ENCODE data around the gene IGHMBP2.

IGHMBP2 gene

DNA sequence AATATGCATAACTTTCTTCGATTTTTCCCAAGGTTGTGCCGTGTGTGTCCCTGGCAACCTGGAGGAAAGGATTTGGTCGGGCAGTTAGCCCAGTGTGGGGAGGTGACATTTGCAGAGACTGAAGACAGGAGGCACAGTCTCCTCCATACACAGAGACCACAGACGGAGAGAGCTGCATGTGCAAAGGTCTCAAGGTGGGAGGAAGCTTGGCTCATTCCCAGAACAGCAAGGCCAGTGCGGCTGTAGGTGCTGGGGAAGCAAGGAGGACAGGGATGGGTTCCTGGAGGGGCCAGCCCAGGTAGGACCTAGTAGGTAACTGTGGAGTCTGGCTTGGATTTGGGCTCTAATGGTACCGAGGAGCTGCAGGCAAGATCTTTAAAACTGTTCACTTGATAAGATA lies 41.3 kb upstream of the IGHMBP2 start:
- TF ChIP-seq, protein P1, sequence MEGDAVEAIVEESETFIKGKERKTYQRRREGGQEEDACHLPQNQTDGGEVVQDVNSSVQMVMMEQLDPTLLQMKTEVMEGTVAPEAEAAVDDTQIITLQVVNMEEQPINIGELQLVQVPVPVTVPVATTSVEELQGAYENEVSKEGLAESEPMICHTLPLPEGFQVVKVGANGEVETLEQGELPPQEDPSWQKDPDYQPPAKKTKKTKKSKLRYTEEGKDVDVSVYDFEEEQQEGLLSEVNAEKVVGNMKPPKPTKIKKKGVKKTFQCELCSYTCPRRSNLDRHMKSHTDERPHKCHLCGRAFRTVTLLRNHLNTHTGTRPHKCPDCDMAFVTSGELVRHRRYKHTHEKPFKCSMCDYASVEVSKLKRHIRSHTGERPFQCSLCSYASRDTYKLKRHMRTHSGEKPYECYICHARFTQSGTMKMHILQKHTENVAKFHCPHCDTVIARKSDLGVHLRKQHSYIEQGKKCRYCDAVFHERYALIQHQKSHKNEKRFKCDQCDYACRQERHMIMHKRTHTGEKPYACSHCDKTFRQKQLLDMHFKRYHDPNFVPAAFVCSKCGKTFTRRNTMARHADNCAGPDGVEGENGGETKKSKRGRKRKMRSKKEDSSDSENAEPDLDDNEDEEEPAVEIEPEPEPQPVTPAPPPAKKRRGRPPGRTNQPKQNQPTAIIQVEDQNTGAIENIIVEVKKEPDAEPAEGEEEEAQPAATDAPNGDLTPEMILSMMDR (IDR thresholded peaks at IDR 0.05; ENCODE audit: control extremely low read depth, extremely low read depth, low read depth, missing control alignments) = no peak
- DNase-seq (ENCODE audit: extremely low spot score) = no peak
- POLR2A ChIA-PET = no interaction called here
- CTCF ChIA-PET = no interaction called here

DNA sequence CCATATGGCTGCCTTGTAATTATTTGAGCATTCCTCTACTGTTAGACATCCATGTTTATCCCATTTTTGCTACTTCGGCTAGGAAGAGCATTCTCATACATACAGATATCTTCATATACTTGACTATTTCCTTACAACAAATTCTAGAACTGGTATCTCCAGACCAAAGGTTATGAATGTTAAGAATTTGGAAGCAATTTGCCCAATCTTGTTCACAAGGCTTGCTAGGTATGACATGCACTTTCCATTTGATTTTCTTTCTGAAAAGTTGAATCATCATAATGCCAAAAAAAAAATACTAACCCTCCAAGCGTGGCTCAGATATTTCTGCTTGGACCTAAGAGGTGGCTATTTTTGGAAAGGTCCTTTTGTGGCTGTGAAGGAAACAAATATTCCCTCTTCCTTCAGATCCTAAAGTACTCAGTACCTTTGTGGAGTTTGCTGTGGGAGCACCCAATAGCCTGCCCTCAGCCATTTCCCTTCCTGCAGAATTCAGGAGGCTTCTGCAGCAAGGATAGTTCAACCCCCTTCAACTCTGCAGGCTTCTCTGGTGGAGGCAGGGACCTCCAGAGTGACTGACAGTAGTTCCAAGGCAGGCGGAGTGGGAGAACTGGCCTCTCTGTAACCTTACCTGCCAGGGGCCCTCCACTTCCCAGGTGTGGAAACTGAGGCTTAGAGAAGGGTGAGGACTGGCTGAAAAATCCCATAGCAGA lies 40.0 kb upstream of the IGHMBP2 start:
- ChIA-PET POLR2A (no interaction called here), CTCF (interaction anchor here (1.4 kb wide), 1 partner anchor 20 kb away, joined by 3 read pairs; no protein-coding TSS in a partner anchor)
- DNase-seq (ENCODE audit: extremely low spot score) = no peak
- TF ChIP-seq, protein P1 (IDR thresholded peaks at IDR 0.05; ENCODE audit: control extremely low read depth, extremely low read depth, low read depth, missing control alignments) = no peak

DNA sequence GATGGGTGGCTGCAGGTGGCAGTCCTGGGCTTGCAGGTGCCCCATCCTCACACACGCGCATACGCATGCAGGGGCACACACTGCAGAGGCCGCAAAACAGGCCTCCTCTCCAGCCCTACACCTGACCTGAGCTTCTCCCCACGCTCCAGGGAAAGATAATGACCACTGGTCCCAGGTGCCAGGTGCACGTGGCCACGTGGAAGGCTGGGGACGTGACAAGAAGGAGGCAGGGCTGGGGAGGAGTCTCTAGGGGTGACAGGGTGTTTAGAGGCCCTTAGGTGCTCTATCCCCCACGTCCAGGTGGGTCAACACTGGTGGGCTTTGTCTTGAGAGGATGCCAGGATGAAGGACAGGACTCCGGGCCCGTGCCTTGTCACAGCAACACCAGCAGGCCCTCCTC lies 38.5 kb upstream of the IGHMBP2 start:
- TF ChIP-seq, protein P1 (IDR thresholded peaks at IDR 0.05; ENCODE audit: control extremely low read depth, extremely low read depth, low read depth, missing control alignments) = no peak
- DNase-seq (ENCODE audit: extremely low spot score) = no peak
- CTCF ChIA-PET = interaction anchor here (1.4 kb wide), 1 partner anchor 21 kb away, joined by 3 read pairs; no protein-coding TSS in a partner anchor
- POLR2A ChIA-PET = no interaction called here

DNA sequence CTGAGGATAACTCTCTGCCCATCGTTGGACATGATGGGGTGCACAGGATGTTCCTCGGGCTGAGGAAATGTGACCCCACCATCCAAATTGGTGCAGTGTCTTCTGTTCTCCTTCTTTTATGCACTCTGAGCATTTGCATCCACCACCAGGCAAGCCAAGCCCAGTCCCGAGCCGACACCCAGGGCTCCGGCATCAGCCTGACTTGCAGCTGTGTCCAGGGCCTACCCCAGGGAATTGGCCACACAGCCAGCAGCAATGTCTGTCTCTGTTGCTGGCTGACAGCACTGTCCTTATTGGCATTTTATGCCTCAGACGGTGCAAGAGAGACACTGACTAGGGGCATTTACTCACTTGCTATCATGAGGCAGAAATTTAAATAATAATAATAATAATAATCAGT lies 36.6 kb upstream of the IGHMBP2 start:
- ChIA-PET POLR2A (no interaction called here), CTCF (no interaction called here)
- DNase-seq (ENCODE audit: extremely low spot score) = no peak
- TF ChIP-seq, protein P1 (IDR thresholded peaks at IDR 0.05; ENCODE audit: control extremely low read depth, extremely low read depth, low read depth, missing control alignments) = no peak

DNA sequence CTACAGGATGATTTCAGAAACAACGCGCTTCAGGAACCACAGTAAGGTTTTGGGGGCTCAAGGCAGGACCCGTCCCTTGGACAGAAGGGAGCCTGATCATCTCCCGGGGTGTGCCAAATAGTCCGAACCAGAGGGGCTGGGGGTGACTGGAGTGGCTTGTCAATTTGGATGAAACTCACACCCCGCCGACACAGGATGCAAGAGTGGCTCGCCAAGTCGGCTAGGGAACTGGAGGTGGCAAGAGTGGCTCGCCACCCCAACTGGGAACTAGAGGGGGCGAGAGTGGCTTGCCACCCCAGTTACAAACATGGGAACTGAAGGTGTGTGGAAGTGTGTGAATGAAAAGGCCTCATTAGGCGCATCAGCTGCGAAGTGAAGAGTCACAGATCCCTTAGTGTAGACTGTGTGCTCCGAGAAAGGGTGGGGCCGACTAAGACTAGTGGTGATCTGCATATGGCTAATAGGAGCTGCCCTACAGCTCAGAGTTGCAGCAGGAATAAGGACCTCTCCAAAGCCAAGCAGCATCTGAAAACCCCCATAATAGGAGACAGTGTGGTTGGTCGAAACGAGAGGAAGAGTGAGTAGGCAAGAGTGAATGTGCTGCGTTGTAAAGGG lies 35.4 kb upstream of the IGHMBP2 start:
- no peak for DNase-seq (ENCODE audit: extremely low spot score)
- TF ChIP-seq, protein P1 (IDR thresholded peaks at IDR 0.05; ENCODE audit: control extremely low read depth, extremely low read depth, low read depth, missing control alignments) = no peak
- POLR2A ChIA-PET = no interaction called here
- CTCF ChIA-PET = no interaction called here

DNA sequence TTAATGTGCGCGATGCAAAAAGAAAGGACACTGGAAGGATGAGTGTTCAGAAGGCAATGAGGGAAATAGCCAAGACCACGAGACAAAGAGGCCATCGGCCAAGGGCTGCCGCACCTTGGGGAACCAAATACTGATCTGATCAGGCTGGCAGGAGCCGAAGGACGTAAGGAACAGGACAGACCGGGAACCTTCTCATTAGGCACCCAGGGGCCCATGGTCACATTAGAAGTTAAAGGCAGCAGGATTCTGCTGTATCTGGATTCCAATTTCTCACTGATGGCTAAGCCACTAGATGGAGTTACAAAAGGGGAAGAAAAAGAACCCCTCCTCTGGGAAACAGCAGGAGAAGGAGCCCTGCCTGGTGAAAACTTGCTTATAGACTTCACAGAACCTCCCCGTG lies 33.2 kb upstream of the IGHMBP2 start:
- TF ChIP-seq, protein P1 (IDR thresholded peaks at IDR 0.05; ENCODE audit: control extremely low read depth, extremely low read depth, low read depth, missing control alignments) = no peak
- ChIA-PET POLR2A (no interaction called here), CTCF (no interaction called here)
- DNase-seq (ENCODE audit: extremely low spot score) = no peak

Measured in GM10248 (cell line).